Transverse colon (tissue), 3 donors: ENCODE results near the gene KCNG4.

Source experiments
- POLR2A ChIP-seq: fragments of 450-650 bp; IDR thresholded peaks from one replicate; pipeline ENCODE4 v1.6.1; 2016; ENCODE audit warnings: antibody characterized with exemption, mild to moderate bottlenecking, moderate library complexity
- TF ChIP-seq, protein P1 (sequence below), 5 experiments: fragments of 200-600 bp in 3 of 5; fragments of 450-650 bp in 2 of 5; sonication (generic) in 3 of 5; IDR thresholded peaks; 1 replicate in 2 of 5; 2 replicates in 3 of 5; pipeline ENCODE4 v1.5.1; 2016 to 2017; ENCODE audit warnings: antibody characterized with exemption in 5 of 5, inconsistent platforms in 3 of 5, mild to moderate bottlenecking in 2 of 5, moderate library complexity in 1 of 5

DNA sequence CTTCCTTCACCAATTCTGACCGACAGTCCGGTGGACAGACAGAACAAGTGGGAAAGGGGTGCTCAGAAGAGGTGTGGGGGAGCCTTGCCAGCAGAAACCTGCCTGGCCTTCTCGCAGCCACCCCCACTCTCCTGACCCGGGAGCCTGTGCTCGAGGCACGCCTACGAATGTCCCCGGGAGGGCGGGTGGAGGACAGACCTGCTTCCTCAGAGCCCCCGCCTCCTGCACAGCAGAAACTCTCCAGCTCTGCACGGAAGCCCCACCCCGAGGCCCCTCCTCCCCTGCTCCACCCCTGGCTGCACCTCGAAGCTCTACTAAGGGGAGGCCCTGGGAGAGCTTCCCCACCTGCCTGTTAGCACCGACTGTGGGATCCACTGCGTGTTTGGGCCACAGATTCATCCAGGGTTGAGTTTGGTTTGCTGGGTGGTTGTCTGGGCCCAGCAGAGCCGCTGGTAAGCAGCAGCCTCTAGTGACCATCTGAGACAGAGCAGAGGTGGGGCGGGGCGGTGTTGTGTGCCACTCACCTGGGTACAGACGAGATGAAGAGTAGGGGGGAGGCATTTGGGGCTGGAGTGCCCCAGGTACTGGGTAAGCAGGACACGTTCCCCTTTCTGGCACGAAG, 59.2 kb downstream of the KCNG4 start:
- TF ChIP-seq, protein P1, sequence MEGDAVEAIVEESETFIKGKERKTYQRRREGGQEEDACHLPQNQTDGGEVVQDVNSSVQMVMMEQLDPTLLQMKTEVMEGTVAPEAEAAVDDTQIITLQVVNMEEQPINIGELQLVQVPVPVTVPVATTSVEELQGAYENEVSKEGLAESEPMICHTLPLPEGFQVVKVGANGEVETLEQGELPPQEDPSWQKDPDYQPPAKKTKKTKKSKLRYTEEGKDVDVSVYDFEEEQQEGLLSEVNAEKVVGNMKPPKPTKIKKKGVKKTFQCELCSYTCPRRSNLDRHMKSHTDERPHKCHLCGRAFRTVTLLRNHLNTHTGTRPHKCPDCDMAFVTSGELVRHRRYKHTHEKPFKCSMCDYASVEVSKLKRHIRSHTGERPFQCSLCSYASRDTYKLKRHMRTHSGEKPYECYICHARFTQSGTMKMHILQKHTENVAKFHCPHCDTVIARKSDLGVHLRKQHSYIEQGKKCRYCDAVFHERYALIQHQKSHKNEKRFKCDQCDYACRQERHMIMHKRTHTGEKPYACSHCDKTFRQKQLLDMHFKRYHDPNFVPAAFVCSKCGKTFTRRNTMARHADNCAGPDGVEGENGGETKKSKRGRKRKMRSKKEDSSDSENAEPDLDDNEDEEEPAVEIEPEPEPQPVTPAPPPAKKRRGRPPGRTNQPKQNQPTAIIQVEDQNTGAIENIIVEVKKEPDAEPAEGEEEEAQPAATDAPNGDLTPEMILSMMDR (IDR thresholded peaks at IDR 0.05): no peak
- no peak for TF ChIP-seq POLR2A
